Activated CD8-positive, alpha-beta memory T cell treated with anti-CD3 and anti-CD28 coated beads, Interleukin-2, amount 50 U/mL, for 1 hour (primary cell): ENCODE results near the gene OPCML.

Experiments used
- DNase-seq: peaks from one replicate; pipeline ENCODE4 v3.0.0-alpha.2; 2020; ENCODE audit errors: extremely low read depth

OPCML gene

DNA sequence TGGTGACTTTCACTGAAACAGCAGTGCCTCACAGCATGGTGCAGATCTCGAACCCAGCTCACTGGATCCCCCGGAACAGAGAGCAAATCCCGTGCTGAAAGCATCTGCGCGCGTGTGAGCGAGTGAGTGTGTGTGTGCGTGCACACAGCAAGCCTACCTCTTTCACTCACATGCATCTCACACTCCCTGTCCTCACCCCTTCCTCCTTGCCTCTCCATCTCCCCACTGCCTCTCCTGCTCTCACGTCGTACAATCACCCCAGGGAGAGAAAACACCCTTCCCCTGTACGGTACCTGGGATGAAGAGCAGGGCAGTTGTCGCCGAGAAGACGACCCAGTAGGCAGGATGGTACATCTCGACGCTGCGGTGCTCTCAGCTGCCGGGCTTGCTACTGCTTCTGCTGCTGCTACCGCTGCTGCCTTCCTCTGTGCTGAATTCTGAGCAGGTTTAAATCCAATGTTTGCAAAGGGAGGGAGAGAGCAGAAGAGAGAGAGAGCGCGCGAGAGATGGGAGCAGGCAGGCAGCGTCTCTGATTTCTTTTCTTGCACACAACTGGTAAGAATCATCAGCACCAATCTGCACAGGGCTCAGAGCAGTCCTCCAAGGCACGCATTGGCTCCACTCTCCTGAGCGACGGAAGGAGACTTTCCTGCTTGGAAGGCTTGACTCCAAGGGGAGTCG, at the start of gene OPCML:
Gene OPCML, minus strand, starts transcription at position 531 of the 681 bp plus-strand sequence.
- no peak for DNase-seq

DNA sequence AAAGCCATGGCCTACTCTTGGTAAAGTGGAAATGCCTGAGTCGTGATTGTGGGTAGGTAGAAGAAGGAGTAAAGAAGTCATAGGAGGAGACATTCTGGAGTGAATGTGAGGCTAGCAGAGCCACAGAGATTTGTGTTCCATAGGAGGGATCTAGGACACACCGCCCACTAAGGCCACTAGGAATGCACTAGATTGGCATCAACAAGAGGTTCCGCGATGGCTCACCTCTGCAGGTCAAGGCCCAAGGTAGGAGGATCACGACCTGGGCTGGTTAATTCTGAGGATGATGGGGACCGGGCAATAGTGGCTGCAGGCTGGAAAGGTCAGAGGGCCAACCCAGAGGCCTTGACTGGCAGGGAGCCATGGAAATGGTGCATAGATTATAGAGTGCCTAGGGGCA, 48.8 kb upstream of the OPCML start:
- no peak for DNase-seq

DNA sequence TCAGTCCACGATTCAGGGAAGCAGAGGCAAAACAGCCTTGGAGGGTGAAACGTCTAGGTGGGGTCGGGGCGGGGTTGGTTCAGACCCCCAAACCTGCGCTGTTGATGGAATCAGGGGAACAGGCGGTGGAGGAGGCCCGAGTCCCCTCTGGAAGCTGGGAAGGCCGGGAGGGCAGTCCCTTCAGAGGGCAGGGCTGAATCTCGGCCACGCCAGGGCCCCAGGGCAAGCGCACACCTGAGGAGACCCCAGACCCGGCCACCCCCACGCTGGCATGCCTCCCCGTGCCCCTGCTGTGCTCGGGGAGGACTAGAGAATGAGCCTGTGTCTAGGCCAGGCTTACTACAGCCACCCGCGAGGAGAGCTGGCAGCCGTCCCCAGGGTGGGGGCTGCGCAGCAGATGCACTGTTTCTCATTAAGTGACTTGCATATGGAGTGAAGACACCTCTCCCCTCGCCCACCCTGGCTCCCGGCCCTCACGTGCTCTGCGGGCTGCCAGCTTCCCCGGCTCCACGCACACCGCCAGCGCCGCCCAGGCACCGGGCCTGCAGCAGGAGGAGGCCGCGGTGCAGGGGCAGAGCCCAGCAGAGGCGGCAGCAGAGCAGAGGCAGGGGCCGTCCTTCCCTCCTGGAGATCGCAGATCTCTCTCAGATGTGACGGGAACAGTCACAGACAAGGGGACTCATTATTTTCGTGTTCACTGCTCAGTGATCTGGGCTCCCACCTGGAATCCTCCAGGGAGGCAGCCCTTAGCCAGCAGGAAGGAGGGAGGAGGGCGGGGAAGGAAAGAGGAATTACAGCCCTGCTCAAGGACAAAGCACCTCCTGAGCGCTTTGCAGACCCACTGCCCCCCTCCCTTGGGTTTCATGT, 47.1 kb upstream of the OPCML start:
- DNase-seq, result no peak

DNA sequence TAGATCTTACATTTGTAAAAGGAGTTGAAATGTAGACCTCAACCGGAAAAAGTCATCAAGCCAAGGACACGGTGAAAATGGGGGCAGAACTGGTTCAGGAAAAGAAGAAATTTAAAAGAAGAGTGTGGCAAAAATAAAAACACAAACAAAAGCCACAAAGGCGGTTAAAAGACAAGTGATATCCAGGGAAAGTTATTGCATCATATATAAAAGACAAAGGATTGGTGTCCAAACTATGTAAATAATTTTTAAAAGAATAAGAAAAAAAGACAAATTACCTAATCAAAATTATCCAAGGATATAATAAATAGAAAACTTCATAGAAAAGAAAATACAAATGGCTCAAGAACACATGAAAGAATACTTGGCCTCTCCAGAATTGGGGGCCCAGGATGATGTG, 45.1 kb upstream of the OPCML start:
- DNase-seq, result no peak

DNA sequence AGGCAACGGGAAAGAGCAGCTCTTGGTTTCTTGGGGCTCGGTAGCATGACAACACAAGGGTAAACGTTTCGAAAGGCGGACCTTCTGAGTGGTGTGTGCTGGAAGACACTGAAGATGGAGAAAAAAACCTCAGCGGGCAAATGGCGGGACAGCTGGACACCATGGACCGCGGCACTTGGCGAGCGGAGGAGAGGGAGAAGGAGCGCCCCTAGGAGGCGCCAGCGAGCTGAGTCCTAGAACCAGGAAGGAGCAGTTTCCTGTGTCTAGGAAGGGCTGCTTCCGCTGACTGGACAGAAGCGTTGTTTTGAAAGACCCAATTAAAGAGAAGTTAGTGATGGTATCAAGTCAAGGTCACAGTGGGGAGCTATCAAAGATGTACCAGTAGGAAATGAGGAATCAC, 44.0 kb upstream of the OPCML start:
- DNase-seq, result no peak

DNA sequence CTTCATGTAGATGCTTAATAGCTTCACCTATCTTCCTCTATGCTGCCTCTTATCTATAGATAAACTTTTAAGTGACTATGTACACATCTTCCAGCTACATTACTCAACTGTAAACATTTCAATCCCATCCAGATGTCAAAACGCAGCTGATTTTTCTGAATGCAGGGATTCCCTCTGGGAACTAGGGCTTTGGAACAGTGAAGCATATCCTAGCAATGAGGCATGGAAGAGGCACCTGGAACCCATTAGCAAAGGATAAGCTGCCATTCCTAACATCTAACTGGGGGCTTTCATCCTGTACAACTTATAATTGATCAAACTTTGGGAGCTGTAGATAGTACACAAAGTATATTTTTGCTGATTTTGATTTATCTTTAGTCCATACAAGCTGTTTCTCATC, 40.8 kb upstream of the OPCML start:
- DNase-seq, result no peak

DNA sequence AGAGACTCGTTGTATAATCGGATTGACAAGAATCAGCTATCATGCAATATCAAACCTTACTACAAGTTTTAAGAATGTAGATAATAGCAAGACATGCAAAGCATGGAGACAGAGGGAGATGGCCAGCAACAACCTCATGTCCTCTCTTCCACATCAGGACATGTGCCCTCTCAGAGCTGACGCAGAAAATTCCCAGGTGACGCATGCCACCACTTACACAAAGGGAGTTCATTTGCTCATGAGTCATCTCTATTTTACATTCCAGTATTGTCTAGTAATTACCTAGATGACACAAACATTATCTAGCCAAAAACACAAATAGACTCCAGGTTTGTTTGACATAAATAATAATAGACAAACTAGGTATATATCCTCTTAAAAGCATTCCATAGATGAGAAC, 38.1 kb upstream of the OPCML start:
- DNase-seq, result no peak

DNA sequence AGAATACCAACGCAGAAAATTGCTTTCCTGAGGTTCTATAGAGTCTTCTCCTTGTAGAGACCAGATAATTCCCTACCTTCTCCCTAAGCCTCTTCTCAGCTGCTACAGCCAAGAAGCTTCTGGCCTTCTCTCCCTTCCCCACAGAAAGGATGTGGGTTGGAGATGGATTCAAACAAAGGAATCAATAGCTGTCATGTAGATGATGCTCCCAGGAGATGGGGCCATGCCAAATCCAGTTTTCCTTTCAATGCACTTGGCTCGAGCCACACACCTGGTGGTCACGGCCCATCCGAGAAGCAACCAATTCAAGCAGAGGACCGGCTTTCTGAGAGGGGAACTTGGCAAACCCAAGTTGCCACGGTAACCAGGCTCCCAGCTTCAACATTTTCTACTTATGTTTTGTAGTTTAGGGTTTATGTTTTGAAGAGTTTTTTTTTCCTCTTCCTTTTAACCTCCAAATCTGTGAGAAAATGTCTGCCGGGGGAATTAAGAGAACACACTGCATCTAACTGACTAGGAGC, 31.3 kb upstream of the OPCML start:
- DNase-seq, result no peak

DNA sequence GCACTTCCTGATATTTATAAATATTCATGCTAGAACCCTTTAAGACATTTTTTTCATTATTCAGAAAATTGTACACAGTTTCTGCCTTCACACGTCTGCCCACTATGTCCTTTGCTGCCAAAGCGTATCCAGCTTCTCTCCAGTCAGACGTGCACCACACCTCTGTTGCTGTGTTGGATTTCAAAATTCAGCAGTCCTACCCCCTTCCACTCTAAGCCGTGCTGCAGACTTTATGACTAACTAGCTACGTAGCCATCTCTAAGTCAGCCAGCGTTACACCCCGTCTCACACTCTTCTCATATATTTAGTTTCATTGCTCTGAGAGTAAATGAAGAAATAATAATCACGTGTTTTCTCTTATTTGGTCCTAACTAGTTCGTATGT, 28.2 kb upstream of the OPCML start:
- DNase-seq, result no peak

DNA sequence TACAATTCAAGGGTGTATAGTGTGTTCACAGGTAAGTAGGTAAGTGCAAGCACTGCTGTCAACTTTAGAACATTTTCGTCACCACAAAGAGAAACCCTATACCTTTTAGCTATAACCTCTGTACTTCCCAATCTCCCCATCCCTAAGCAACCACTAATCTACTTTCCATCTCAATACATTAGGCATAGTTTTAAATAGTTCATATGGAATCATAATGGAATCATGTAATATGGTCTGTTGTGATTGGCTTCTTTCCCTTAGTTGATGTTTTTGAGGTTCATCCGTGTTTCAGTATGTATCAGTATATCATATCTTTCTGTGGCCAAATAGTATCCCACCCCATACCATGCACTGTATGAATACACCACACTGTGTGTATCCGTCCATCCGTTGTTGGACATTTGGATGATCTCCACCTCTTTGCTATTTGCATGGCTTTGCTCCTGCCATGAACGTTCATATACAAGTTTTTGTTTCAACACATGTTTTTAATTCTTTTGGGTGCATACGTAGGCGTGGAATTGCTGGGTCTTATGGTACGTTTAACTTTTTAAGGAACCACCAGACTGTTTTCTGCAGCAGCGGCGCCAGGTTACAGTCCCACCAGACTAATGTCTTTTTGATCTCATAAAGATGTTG, 27.7 kb upstream of the OPCML start:
- no peak for DNase-seq

DNA sequence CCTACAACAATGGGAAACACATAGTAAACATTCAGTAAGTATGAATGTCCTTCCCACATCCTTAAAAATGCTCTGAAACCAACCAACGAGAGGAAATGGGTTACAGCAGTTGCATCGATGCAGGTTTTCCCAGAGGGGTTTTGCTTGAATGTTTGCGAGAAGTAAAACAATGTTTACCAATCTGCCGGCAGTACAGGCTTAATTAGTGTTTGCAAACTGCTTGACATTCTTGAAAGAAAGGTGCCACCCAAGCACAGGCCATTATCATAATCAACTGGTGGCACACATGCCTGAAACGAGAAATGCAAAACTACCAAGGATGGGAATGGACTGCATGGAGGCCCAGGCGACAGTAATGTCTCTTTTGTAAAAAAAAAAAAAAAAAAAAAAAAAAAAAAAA, 27.1 kb upstream of the OPCML start:
- DNase-seq, result no peak

DNA sequence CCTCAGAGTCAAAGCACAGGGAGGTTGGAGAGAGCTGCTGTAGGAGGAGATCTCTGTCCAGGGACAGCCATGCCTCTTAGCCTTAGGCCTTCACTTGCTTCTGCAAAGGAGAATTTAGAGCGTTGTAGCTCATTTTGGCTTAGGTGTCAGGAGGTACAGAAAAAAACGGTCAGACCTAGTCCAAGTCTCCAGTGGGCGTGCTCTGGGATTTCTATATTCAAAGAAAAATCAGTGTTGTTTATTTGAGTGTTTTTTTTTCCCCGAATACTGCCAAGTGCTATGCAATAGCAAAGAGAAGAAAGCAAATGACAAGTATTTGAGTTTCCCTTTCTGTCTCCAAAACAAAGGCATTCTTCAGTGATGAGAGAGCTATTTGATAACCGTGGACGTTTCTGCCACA, 22.7 kb upstream of the OPCML start:
- no peak for DNase-seq

DNA sequence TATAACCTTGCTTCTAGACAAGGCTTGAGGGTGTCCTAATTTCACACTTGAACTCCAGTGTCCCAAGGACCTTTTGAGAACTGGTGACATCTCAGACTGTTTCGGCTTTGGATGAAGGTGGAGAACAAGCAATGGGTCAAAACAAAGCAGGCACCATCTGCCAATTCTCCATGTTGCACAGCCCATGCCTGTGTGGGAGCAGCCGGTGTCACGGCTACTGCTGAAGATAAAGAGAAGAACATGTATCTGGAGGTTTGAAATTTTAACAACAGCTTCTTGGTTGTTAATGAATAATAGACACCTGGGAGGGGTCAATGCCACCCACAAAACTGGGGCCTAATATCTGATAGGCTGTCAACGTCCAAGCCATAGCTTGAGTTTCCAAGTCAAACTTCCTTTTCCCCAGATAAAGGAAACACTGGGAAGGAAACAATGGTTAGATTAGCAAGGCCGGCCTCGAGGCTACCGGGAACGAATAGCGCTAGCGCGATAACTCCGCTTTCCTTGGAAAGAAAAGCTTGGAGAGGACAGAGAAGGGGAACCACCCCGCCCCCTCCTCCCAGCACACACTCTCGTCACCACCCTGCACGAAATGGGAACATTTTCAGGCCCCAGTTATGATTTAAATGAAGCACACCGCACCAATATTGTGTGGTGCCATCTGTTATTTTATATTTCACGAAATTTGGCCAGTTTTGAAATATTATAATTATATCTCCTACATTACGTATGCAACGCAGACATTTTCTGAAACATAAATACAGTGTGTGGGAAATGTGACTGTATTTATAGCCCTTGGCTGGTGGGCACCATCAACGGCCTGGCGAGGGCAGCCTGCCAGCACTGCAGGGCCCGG, 21.8 kb upstream of the OPCML start:
- DNase-seq, result no peak

DNA sequence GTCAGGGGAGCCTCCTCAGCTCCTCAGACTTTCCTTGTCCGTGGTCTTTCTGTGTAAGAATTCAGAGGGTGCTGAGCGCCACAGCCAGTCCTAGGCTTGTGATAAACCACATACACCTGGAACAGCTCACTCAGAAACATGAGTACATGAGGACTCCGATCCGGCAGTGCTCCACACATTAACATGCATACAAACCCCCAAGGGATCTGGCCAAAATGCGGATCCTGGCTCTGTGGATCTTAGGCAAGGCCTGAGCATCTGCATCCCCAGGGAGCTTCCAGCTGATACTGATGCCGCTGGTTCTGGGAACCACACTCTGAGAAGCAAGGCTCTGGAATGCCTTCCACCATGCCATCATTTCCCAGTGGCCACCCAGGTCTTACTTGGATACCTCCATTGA, 20.6 kb upstream of the OPCML start:
- no peak for DNase-seq

DNA sequence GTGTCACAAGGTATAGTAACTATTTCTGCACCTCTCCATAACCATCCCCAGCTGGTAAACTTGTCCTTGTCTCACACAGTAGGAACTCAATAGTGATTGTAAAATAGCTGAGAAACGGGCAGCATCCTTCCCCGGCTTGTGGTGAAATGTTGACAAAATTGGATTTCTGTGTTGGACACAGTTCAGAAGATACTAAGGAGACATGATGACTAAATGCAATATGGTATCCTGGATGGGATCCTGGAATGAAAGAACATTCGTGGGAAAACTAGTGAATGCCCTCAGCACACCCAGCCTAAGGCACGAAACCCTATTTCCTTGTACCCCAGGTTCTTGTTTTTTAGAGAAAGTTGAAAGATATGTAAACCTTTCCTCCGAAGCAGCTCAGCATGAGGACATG, 18.8 kb upstream of the OPCML start:
- no peak for DNase-seq

DNA sequence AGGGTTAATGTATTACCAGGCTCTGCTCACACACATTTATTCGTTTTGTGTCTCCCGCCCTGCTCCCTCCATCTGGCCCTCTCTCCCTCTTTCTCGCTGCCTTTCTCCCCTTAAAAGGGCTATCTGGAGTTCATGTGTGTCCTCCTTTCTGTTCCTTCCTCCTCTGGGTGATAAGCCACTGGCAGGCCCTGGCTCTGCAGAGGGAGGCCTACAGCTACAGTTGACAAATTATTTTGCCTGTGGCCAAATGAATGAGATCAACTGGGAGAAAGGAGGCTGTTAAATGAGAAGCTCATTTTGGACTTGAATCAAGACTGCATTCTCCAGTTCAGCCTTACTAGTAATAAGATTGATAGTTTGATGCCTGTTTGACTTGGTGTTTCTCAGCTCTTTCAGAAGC, 17.5 kb upstream of the OPCML start:
- no peak for DNase-seq

DNA sequence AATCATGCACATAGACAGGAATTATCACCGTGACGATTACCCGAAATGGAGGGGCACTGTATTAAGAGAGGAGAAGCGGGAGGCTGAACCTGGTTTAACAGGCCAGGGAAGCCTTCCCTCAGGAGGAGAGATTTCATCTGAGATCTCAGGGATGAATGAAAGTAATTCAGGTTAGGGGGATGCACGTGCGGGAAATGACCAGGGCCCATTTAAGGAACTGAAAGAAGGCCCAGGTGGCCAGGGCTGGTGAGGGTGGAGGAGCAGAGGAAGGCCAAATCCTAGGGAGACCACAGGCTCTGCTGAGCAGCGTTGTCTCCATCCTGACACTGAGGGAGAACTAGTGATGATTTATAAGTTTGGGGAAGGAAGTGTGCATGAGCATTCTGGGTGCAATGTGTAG, 16.3 kb upstream of the OPCML start:
- no peak for DNase-seq

DNA sequence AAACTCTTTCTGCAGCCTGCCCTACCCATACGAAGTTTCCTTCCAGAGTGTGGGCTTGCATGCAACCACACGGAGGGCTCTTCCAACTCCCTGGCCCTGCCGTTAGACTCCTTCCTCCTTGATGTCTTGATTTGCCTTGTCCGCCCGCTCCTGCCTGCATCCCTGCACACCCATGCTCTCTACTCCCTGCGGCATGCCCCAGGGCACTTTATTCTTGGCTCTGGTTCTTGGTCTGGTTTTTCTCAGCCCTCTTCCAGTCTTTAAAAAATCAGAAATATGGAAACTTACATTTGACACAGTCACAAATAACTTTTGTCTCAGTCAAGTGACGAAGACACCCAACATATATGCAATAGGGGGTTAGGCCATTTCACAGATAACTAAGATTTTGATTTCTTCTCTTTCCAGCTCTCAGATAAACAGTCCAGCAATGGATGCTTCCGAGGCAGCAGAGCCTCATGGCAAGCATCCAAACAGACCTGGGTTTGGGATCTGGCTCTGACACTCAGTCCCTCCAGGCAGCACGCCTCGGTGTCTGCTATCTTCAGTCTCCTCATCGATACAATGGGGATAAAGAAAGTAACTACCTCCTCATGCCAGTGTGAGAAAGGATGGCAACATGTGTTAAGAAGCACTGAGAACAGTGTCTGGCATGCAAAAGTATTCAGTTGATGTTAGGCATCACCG, 15.7 kb upstream of the OPCML start:
- no peak for DNase-seq

DNA sequence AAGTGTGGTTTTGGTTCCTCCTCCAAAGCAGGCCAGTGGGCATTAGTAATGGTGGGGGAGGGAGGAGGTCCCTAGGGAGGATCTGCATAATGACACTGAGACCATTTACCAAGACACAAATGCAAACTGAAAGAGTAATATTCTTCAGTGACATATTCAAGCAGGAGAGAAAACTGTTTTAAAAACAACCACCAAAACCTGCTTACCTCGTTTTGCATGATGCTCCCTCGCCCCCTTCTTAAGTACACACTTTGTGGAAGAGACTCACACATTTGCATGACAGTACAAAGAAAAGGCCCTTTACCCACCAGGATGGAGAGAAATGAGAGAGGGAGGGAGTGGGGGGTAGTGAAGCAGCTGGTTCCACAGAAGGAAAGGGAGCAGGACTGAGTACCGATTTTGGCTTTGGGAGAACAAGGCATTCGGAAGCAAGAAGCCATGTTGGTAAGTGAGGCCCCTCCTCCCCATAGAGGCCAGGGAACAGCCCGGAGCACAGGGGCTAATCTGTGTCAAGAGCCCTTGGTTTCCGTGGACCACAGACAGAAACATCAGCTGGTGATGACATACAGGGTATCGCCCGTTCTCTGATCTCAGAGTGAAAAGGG, 13.0 kb upstream of the OPCML start:
- no peak for DNase-seq

DNA sequence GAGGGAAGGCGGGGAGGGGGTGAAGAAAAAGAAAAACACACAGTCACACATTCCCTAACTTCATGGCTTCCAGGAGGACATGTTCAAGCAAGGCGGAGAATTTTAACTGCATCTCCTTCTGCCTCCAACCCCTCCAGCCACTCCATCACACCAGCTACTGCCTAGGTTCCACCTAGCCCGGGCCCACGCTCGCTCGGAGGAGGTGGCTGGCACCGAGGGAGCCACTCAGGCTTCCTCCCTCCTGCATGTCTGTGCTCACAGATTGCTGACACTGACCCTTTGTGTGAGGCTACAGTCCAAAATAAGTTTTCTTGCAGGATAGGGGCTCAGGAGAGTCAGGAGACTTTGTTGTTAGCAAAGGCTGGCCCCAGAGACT, 9.4 kb upstream of the OPCML start:
- DNase-seq, result no peak
